ENCODE results near the gene ZNF544.
"Not testable (repeated sequence)": the region's sequence is repeated elsewhere in the genome, so short reads cannot be mapped to it uniquely, and the experiment has no call there.

Gene ZNF544

DNA sequence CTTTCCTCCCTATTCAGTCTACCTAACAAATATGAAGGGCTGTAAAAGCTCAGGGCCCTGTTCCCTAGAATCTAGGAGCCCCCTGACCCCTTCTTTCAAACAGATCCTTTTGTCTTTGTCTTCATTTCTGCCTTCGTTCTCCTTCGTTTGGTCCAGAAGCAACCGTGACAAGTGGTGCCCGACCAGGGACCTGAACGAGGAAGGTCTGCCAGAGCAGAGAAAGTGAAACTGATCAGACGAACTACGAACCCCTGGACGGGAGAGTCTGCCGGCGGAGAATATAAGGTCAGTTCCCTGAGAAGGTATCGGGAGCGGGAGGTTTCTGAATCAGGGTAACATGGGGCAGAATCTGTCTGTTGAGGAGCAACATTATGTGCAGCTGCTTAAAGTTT, 77.2 kb downstream of the ZNF544 start:
- DNase-seq (ENCODE audit: low spot score) = peak; percentile 17

GRCh38 chr19:58307736-58308135, 79.0 kb downstream of the ZNF544 start:
- no peak for DNase-seq (ENCODE audit: low spot score)

GRCh38 chr19:58310685-58311084, 82.0 kb downstream of the ZNF544 start:
- DNase-seq (ENCODE audit: low spot score) = not testable (repeated sequence)

DNA sequence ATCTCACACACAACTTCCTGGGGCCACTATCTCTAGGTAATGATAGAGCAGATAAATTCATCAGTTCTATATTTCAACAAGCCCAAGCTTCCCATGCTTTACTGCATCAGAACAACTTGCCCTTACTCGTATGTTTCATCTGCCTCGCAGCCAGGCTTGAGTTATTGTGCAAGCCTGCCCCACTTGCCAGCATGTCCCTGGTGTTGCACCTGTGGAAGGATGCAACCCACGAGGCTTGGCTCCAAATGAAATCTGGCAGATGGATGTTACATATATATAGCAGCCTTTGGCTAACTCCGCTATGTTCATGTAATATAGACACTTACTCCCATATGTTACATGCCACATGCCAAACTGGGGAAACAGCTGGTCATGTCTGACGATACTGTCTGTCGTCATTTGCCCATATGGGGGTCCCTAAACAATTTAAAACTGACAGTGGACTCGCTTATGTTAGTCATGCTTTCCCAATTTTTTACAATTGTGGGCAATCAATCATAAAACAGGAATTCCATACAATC, 82.7 kb downstream of the ZNF544 start:
- no peak for DNase-seq (ENCODE audit: low spot score)

All from hepatic stellate cell (primary cell).